ENCODE data around the gene KLF8. TPM values are rescaled to one million over a fixed set of nuclear protein-coding genes. Genes with fewer than 3 reads are reported as not detected.

Gene KLF8
- total RNA-seq, 1 experiment from 2014 or later = 0.13 TPM

GRCh38 chrX:56309881-56310280 lies 77.7 kb downstream of the KLF8 start:
- H3K9me3 ChIP-seq (ENCODE audit: control insufficient read depth, insufficient read depth, low read depth, low read length) = no peaks in the 10 kb centered on the region
- H3K4me3 ChIP-seq (ENCODE audit: low read depth in 2 of 2, low read length in 2 of 2) = no peak overlapping the region
- H3K4me1 ChIP-seq (ENCODE audit: control insufficient read depth, insufficient read depth, low read length) = no peaks in the 10 kb centered on the region
- no peak overlapping the region for H3K27ac ChIP-seq (ENCODE audit: low read length)
- DNase-seq (ENCODE audit: low read depth, low spot score) (no peak), ATAC-seq (no peak)
- intact Hi-C loops (cut with micrococcal nuclease; ENCODE audit: unreplicated experiment) (no loop called here), in situ Hi-C loops (cut with HindIII; ENCODE audit: low pct_unique_long_range_greater_than_20kb, low sequenced_read_pairs) (no loop called here)
- H3K36me3 ChIP-seq (ENCODE audit: control insufficient read depth, insufficient read depth, low read length) = no peaks in the 10 kb centered on the region
- no TSS peak for BruUV-seq (replicated peaks)
- POLR2A ChIA-PET = no interaction called here
- no peaks in the 10 kb centered on the region for H3K27me3 ChIP-seq (ENCODE audit: control insufficient read depth, insufficient read depth, low read length)
- TF ChIP-seq, protein P1, sequence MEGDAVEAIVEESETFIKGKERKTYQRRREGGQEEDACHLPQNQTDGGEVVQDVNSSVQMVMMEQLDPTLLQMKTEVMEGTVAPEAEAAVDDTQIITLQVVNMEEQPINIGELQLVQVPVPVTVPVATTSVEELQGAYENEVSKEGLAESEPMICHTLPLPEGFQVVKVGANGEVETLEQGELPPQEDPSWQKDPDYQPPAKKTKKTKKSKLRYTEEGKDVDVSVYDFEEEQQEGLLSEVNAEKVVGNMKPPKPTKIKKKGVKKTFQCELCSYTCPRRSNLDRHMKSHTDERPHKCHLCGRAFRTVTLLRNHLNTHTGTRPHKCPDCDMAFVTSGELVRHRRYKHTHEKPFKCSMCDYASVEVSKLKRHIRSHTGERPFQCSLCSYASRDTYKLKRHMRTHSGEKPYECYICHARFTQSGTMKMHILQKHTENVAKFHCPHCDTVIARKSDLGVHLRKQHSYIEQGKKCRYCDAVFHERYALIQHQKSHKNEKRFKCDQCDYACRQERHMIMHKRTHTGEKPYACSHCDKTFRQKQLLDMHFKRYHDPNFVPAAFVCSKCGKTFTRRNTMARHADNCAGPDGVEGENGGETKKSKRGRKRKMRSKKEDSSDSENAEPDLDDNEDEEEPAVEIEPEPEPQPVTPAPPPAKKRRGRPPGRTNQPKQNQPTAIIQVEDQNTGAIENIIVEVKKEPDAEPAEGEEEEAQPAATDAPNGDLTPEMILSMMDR (IDR thresholded peaks at IDR 0.05) = no peak
- no peak for TF ChIP-seq SIN3A (IDR thresholded peaks at IDR 0.05; ENCODE audit: borderline replicate concordance, insufficient read depth, low read depth, low read length)
- CTCF ChIA-PET = no interaction called here

DNA sequence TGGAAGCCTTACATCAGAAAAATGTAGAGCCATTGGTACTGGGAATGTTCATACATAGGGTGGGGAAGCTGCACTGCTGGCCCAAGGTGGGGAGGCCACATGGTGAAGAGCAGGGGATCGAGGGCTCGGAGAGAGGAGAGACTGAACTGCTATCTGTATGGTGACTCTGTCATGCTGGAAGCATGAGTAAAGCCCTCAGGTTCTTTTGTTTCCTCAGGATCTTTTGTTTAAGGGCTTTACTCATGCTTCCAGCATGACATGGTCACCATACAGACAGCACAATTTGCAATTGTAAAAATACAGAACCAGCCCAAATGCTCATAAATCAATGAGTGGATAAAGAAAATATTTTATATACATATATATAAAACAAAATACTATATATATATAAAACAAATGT lies 78.4 kb downstream of the KLF8 start:
- ATAC-seq (no peak), DNase-seq (ENCODE audit: low read depth, low spot score) (no peak)
- H3K27ac ChIP-seq (ENCODE audit: low read length) = no peak overlapping the region
- no peak overlapping the region for H3K4me3 ChIP-seq (ENCODE audit: low read depth in 2 of 2, low read length in 2 of 2)
- H3K9me3 ChIP-seq (ENCODE audit: control insufficient read depth, insufficient read depth, low read depth, low read length) = no peaks in the 10 kb centered on the region
- intact Hi-C loops (cut with micrococcal nuclease; ENCODE audit: unreplicated experiment) = no loop called here
- H3K36me3 ChIP-seq (ENCODE audit: control insufficient read depth, insufficient read depth, low read length) = no peaks in the 10 kb centered on the region
- no peaks in the 10 kb centered on the region for H3K4me1 ChIP-seq (ENCODE audit: control insufficient read depth, insufficient read depth, low read length)
- TF ChIP-seq TCF7L2 (IDR thresholded peaks at IDR 0.05; ENCODE audit: low read depth, low read length) = no peak
- TF ChIP-seq SIN3A (IDR thresholded peaks at IDR 0.05; ENCODE audit: borderline replicate concordance, insufficient read depth, low read depth, low read length) = no peak
- no peak for TF ChIP-seq REST (IDR thresholded peaks at IDR 0.05; ENCODE audit: insufficient read depth in 1 of 2, low read depth in 2 of 2, low read length in 1 of 2)
- no peak for TF ChIP-seq POLR2AphosphoS5 (IDR thresholded peaks at IDR 0.05; ENCODE audit: low read depth, low read length)
- TF ChIP-seq, protein P1 (IDR thresholded peaks at IDR 0.05) = no peak
- no peaks in the 10 kb centered on the region for H3K27me3 ChIP-seq (ENCODE audit: control insufficient read depth, insufficient read depth, low read length)
- ChIA-PET CTCF (no interaction called here), POLR2A (no interaction called here)
- no TSS peak for BruUV-seq (replicated peaks)
- in situ Hi-C loops (cut with HindIII; ENCODE audit: low pct_unique_long_range_greater_than_20kb, low sequenced_read_pairs) = no loop called here

GRCh38 chrX:56313308-56313707 lies 81.2 kb downstream of the KLF8 start:
- no peaks in the 10 kb centered on the region for H3K9me3 ChIP-seq (ENCODE audit: control insufficient read depth, insufficient read depth, low read depth, low read length)
- ChIA-PET CTCF (no interaction called here), POLR2A (no interaction called here)
- no peaks in the 10 kb centered on the region for H3K27me3 ChIP-seq (ENCODE audit: control insufficient read depth, insufficient read depth, low read length)
- TF ChIP-seq REST (IDR thresholded peaks at IDR 0.05; ENCODE audit: insufficient read depth in 1 of 2, low read depth in 2 of 2, low read length in 1 of 2) (no peak), POLR2AphosphoS5 (IDR thresholded peaks at IDR 0.05; ENCODE audit: low read depth, low read length) (no peak), SIN3A (IDR thresholded peaks at IDR 0.05; ENCODE audit: borderline replicate concordance, insufficient read depth, low read depth, low read length) (no peak), TCF7L2 (IDR thresholded peaks at IDR 0.05; ENCODE audit: low read depth, low read length) (no peak)
- TF ChIP-seq, protein P1 (IDR thresholded peaks at IDR 0.05) = no peak
- H3K4me1 ChIP-seq (ENCODE audit: control insufficient read depth, insufficient read depth, low read length) = no peaks in the 10 kb centered on the region
- no TSS peak for BruUV-seq (replicated peaks)
- no peaks in the 10 kb centered on the region for H3K36me3 ChIP-seq (ENCODE audit: control insufficient read depth, insufficient read depth, low read length)
- in situ Hi-C loops (cut with HindIII; ENCODE audit: low pct_unique_long_range_greater_than_20kb, low sequenced_read_pairs) (no loop called here), intact Hi-C loops (cut with micrococcal nuclease; ENCODE audit: unreplicated experiment) (no loop called here)
- no peak overlapping the region for H3K4me3 ChIP-seq (ENCODE audit: low read depth in 2 of 2, low read length in 2 of 2)
- ATAC-seq = no peak
- H3K27ac ChIP-seq (ENCODE audit: low read length) = no peak overlapping the region
- no peak for DNase-seq (ENCODE audit: low read depth, low spot score)
